HL-60 (cell line): Measurements from ENCODE around the gene PPFIA4.

Source experiments
- DNase-seq, 2 experiments: peaks; one replicate each; pipeline ENCODE4 v3.0.0-alpha.2; 2010 to 2020; ENCODE audit warnings: low read depth in 1 of 2, low spot score in 1 of 2
- H3K27ac ChIP-seq: fragments of 250-450 bp; sonication (Bioruptor Pico); replicated peaks from 2 replicates; pipeline ENCODE4 v1.5.1; 2020; ENCODE audit warnings: mild to moderate bottlenecking, moderate library complexity
- H3K27me3 ChIP-seq: fragments of 250-450 bp; sonication (Bioruptor Pico); 2 replicates; pipeline ENCODE4 v1.5.1; 2021; ENCODE audit warnings: mild to moderate bottlenecking, moderate library complexity; ENCODE audit not compliant: insufficient read depth, poor library complexity, severe bottlenecking
- H3K4me3 ChIP-seq: replicated peaks from 2 replicates; pipeline ENCODE4 v1.5.1; 2011; ENCODE audit warnings: mild to moderate bottlenecking, control low read depth, low read length; ENCODE audit not compliant: insufficient read depth
- GABPA ChIP-seq: IDR thresholded peaks from 2 replicates; pipeline ENCODE4 v1.6.1; 2012; ENCODE audit warnings: low read depth
- POLR2AphosphoS5 ChIP-seq: IDR thresholded peaks from 2 replicates; pipeline ENCODE4 v1.6.1; 2012; ENCODE audit warnings: low read depth
- REST ChIP-seq: IDR thresholded peaks from 2 replicates; pipeline ENCODE4 v1.6.1; 2012; ENCODE audit warnings: low read depth; ENCODE audit not compliant: insufficient replicate concordance
- SPI1 ChIP-seq: IDR thresholded peaks from 2 replicates; pipeline ENCODE4 v1.6.1; 2012; ENCODE audit warnings: low read depth, mild to moderate bottlenecking, borderline replicate concordance
- TF ChIP-seq, protein P1 (sequence below): IDR thresholded peaks from one replicate; pipeline ENCODE4 v1.5.1; 2011; ENCODE audit warnings: low read length, control low read depth, inconsistent platforms; ENCODE audit not compliant: insufficient read depth

PPFIA4 gene

DNA sequence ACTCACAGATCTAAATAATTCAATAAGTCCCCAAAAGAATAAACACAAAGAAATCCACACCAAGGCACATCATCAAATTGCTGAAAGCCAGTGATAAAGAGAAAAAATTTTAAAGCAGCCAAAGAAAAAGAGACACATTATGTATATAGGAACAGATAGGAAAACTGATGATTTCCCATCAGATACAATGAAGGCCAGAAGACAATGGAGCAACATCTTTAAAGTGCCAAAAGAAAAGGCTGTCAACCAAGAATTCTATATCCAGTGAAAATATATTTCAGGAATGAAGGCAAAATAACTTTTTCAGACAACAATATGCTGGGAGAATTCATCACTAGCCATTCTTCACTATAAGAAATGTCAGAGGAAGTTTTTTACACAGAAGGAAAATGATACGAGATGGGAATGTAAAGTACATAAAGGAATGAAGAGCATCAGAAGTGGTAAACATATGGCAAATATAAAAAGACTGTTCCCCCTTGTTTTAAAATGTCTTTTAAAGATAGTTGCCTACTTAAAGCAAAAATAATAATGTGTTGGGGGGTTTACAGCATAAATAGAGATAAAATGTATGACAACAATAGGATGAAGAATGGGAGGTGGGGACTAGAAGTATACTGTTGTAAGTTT lies 68.9 kb downstream of the PPFIA4 start:
- Histone ChIP-seq H3K4me3 (no peak overlapping the region), H3K27me3 (no peaks in the 10 kb centered on the region), H3K27ac (no peak overlapping the region)
- no peak for TF ChIP-seq GABPA
- no peak for DNase-seq

DNA sequence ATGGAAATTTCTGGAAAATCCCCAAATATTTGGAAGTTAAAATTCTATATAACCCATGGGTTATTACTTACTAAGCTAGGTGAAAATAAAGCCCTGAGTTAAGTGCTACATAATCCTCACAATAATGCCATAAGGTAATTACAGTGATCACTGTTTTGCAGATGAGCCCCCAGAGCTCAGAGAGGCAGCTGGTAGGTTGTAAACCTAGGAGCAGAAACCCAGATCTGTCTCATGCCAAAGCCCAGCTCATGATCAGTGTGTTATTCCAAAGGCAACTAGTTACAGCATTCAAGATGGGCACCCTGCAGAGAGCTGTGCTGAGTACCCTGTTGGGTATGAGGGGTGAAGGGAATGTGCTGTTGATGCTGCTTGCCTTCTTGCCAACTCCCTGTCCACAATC lies 70.3 kb downstream of the PPFIA4 start:
- Histone ChIP-seq H3K27me3 (no peaks in the 10 kb centered on the region), H3K4me3 (no peak overlapping the region), H3K27ac (no peak overlapping the region)
- no peak for DNase-seq
- TF ChIP-seq REST: no peak
- TF ChIP-seq, protein P1, sequence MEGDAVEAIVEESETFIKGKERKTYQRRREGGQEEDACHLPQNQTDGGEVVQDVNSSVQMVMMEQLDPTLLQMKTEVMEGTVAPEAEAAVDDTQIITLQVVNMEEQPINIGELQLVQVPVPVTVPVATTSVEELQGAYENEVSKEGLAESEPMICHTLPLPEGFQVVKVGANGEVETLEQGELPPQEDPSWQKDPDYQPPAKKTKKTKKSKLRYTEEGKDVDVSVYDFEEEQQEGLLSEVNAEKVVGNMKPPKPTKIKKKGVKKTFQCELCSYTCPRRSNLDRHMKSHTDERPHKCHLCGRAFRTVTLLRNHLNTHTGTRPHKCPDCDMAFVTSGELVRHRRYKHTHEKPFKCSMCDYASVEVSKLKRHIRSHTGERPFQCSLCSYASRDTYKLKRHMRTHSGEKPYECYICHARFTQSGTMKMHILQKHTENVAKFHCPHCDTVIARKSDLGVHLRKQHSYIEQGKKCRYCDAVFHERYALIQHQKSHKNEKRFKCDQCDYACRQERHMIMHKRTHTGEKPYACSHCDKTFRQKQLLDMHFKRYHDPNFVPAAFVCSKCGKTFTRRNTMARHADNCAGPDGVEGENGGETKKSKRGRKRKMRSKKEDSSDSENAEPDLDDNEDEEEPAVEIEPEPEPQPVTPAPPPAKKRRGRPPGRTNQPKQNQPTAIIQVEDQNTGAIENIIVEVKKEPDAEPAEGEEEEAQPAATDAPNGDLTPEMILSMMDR: no peak
- no peak for TF ChIP-seq SPI1
- no peak for TF ChIP-seq GABPA
- no peak for TF ChIP-seq POLR2AphosphoS5

GRCh38 chr1:203097001-203097400 lies 70.7 kb downstream of the PPFIA4 start:
- no peak for DNase-seq
- Histone ChIP-seq H3K4me3 (no peak overlapping the region), H3K27me3 (no peaks in the 10 kb centered on the region), H3K27ac (no peak overlapping the region)
- TF ChIP-seq, protein P1: no peak
- TF ChIP-seq SPI1: no peak
- TF ChIP-seq REST: no peak
- TF ChIP-seq POLR2AphosphoS5: no peak
- TF ChIP-seq GABPA: no peak

- Histone ChIP-seq H3K27me3 (no peaks in the 10 kb centered on the region), H3K4me3 (no peak overlapping the region), H3K27ac (no peak overlapping the region)
- TF ChIP-seq POLR2AphosphoS5 (no peak), GABPA (no peak), REST (no peak), SPI1 (no peak)
- TF ChIP-seq, protein P1: no peak
- no peak for DNase-seq
Measured at GRCh38 chr1:203098445-203098844, 72.2 kb downstream of the PPFIA4 start.
